ENCODE results near the gene ZCCHC8. TPM values are rescaled to one million over a fixed set of nuclear protein-coding genes. Genes with fewer than 3 reads are reported as not detected.

Gene ZCCHC8
- total and polyA plus RNA-seq, 2 donors (not counting 1 experiment from before 2014, with no cell fraction given): 30.0 to 56.2 TPM

DNA sequence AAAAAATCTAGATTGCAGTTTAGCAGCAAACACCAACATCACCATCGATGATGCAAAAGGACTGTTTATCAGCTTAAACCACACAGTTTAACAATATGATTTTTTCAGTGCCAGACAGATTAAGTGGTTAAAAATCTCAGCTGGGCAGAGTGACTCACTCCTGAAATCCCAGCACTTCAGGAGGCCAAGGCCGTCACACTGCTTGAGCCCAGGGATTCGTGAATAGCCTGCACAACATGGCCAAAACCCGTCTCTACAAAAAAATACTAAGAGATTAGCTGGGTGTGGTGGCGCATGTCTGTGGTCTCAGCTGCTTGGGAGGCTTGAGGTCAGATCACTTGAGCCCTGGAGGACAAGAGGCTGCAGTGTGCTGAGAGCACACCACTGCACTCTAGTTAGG is 17.1 kb upstream of the ZCCHC8 start:
- Mint-ChIP-seq H3K27ac (no peak overlapping the region), H3K4me1 (peaks cover 20% of the 10 kb centered on the region), H3K27me3 (no peaks in the 10 kb centered on the region), H3K4me3 (no peak overlapping the region), H3K9me3 (ENCODE audit: insufficient read depth) (no peaks in the 10 kb centered on the region)
- Histone ChIP-seq H3K4me2 (replicated peaks; ENCODE audit: low read depth, low read length, poor library complexity, severe bottlenecking) (no peak overlapping the region), H2AFZ (ENCODE audit: insufficient read depth, low read depth, low read length, poor library complexity, severe bottlenecking) (no peak overlapping the region), H4K20me1 (ENCODE audit: control insufficient read depth, insufficient read depth, low read length, poor library complexity, severe bottlenecking) (peaks cover 77% of the 10 kb centered on the region), H3K27me3 (replicated peaks in 1 of 4; ENCODE audit: control extremely low read depth in 1 of 4, control insufficient read depth in 3 of 4, insufficient read depth in 4 of 4, low read length in 3 of 4) (no peaks in the 10 kb centered on the region), H3K9me3 (ENCODE audit: control extremely low read depth in 1 of 3, control insufficient read depth in 2 of 3, insufficient read depth in 1 of 3, low read length in 2 of 3) (no peaks in the 10 kb centered on the region), H3K27ac (ENCODE audit: low read length in 2 of 2) (no peak overlapping the region), H3K36me3 (replicated peaks in 1 of 2; ENCODE audit: control extremely low read depth in 1 of 2, control insufficient read depth in 1 of 2, extremely low read depth in 1 of 2, insufficient read depth in 2 of 2, low read length in 1 of 2) (peaks cover 35 to 92% of the 10 kb centered on the region in 2 experiments), H3K79me2 (ENCODE audit: control insufficient read depth, insufficient read depth, low read length) (peaks cover 84% of the 10 kb centered on the region), H3K4me1 (ENCODE audit: control insufficient read depth in 2 of 2, insufficient read depth in 2 of 2, low read length in 2 of 2) (peaks cover 8% of the 10 kb centered on the region in 2 donors), H3K9ac (ENCODE audit: low read length) (no peak overlapping the region), H3K4me3 (ENCODE audit: control extremely low read depth in 1 of 5, extremely low read depth in 1 of 5, insufficient read depth in 1 of 5, low read depth in 2 of 5, low read length in 4 of 5) (no peak overlapping the region)
- intact Hi-C loops (cut with micrococcal nuclease): no loop called here
- no CpG with 5 or more reads among the region's 5 CpGs for WGBS (ENCODE audit: insufficient coverage)
- DNase-seq (no peak), ATAC-seq (ENCODE audit: low read depth) (no peak)
- ChIA-PET CTCF (no interaction called here), POLR2A (interaction anchor here (0.7 kb wide), 1 partner anchor 9 kb away, joined by 3 read pairs; the partner anchor contains the start of gene RSRC2)
- no peak for TF ChIP-seq EZH2 (IDR thresholded peaks at IDR 0.05; ENCODE audit: borderline replicate concordance, insufficient read depth, low read depth, low read length, poor library complexity, severe bottlenecking)
- TF ChIP-seq, protein P1, sequence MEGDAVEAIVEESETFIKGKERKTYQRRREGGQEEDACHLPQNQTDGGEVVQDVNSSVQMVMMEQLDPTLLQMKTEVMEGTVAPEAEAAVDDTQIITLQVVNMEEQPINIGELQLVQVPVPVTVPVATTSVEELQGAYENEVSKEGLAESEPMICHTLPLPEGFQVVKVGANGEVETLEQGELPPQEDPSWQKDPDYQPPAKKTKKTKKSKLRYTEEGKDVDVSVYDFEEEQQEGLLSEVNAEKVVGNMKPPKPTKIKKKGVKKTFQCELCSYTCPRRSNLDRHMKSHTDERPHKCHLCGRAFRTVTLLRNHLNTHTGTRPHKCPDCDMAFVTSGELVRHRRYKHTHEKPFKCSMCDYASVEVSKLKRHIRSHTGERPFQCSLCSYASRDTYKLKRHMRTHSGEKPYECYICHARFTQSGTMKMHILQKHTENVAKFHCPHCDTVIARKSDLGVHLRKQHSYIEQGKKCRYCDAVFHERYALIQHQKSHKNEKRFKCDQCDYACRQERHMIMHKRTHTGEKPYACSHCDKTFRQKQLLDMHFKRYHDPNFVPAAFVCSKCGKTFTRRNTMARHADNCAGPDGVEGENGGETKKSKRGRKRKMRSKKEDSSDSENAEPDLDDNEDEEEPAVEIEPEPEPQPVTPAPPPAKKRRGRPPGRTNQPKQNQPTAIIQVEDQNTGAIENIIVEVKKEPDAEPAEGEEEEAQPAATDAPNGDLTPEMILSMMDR (IDR thresholded peaks at IDR 0.05): no peak

DNA sequence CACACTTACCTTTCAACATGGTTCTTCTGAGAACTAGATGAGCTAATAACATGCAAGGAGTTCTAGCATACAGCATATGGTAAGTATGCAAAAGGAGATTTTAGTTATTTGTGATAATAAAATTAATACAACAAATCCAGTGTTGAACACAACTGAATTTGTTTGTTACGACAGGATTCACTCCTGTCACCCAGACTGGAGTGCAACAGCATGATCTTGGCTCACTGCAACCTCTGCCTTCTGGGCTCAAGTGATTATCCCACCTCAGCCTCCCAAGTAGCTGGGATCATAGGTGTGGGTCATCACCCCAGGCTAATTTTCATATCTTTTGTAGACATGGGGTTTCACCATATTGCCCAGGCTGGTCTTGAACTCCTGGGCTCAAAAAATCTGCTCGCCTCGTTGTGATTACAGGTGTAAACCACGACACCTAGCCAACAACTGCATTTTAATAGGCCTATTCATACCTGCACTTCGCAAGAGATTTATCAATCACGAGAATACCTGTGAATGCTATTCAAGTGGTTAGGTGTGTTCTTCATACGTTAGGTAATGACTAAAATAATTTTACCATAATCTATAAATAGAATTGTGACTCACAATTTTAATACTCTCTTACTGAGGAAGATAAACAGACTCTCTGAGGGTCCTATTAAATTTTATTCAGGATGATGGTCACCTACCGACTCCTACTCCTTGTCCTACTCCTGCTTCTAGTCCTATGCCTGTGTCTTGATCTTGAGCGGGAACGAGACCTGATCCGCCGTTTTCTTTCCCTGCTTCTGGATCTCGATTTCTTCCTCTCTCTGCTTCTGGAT is 16.0 kb upstream of the ZCCHC8 start:
- 100% methylated on average over 9 of the region's 13 CpGs for WGBS (ENCODE audit: insufficient coverage)
- H3K9me3 ChIP-seq (ENCODE audit: control extremely low read depth in 1 of 3, control insufficient read depth in 2 of 3, insufficient read depth in 1 of 3, low read length in 2 of 3): no peaks in the 10 kb centered on the region

More for the DNA sequence above, 16.0 kb upstream of the ZCCHC8 start:
- Histone ChIP-seq H3K27ac (ENCODE audit: low read length in 2 of 2) (no peak overlapping the region), H3K4me2 (replicated peaks; ENCODE audit: low read depth, low read length, poor library complexity, severe bottlenecking) (no peak overlapping the region), H3K9ac (ENCODE audit: low read length) (no peak overlapping the region), H3K79me2 (ENCODE audit: control insufficient read depth, insufficient read depth, low read length) (peaks cover 81% of the 10 kb centered on the region), H3K4me3 (ENCODE audit: control extremely low read depth in 1 of 5, extremely low read depth in 1 of 5, insufficient read depth in 1 of 5, low read depth in 2 of 5, low read length in 4 of 5) (no peak overlapping the region), H2AFZ (ENCODE audit: insufficient read depth, low read depth, low read length, poor library complexity, severe bottlenecking) (no peak overlapping the region), H4K20me1 (ENCODE audit: control insufficient read depth, insufficient read depth, low read length, poor library complexity, severe bottlenecking) (peaks cover 73% of the 10 kb centered on the region), H3K4me1 (ENCODE audit: control insufficient read depth in 2 of 2, insufficient read depth in 2 of 2, low read length in 2 of 2) (no peaks in the 10 kb centered on the region), H3K36me3 (replicated peaks in 1 of 2; ENCODE audit: control extremely low read depth in 1 of 2, control insufficient read depth in 1 of 2, extremely low read depth in 1 of 2, insufficient read depth in 2 of 2, low read length in 1 of 2) (peaks cover 31 to 92% of the 10 kb centered on the region in 2 experiments), H3K27me3 (replicated peaks in 1 of 4; ENCODE audit: control extremely low read depth in 1 of 4, control insufficient read depth in 3 of 4, insufficient read depth in 4 of 4, low read length in 3 of 4) (no peaks in the 10 kb centered on the region)
- no peak overlapping the region for H3K4me3 Mint-ChIP-seq
- intact Hi-C loops (cut with micrococcal nuclease): no loop called here
- H3K4me1 Mint-ChIP-seq: peaks cover 12% of the 10 kb centered on the region
- no peaks in the 10 kb centered on the region for H3K27me3 Mint-ChIP-seq
- CTCF ChIA-PET: no interaction called here
- ATAC-seq (ENCODE audit: low read depth): no peak
- no peak for DNase-seq
- POLR2A ChIA-PET: no interaction called here
- no peaks in the 10 kb centered on the region for H3K9me3 Mint-ChIP-seq (ENCODE audit: insufficient read depth)
- no peak overlapping the region for H3K27ac Mint-ChIP-seq
- no peak for TF ChIP-seq EZH2 (IDR thresholded peaks at IDR 0.05; ENCODE audit: borderline replicate concordance, insufficient read depth, low read depth, low read length, poor library complexity, severe bottlenecking)
- TF ChIP-seq, protein P1 (IDR thresholded peaks at IDR 0.05): no peak

Measured in B cell (primary cell).